Large intestine (tissue), 3 donors: Measurements from ENCODE around the gene EPHA10. TPM values are rescaled to one million over a fixed set of nuclear protein-coding genes. Genes with fewer than 3 reads are reported as not detected.

Experiments
- DNase-seq, 2 donors: peaks; one replicate each; pipeline versions ENCODE4 v3.0.0 to v3.0.0-alpha.2; 2013
- H3K27ac ChIP-seq: one replicate; pipeline ENCODE4 v1.5.1; 2013; ENCODE audit warnings: low read length
- H3K27me3 ChIP-seq: 2 replicates; pipeline ENCODE4 v1.6.1; 2013; ENCODE audit warnings: low read length; ENCODE audit not compliant: control insufficient read depth, insufficient read depth
- H3K36me3 ChIP-seq: 2 replicates; pipeline ENCODE4 v1.6.1; 2013; ENCODE audit warnings: low read length; ENCODE audit not compliant: control insufficient read depth, insufficient read depth
- H3K4me1 ChIP-seq: one replicate; pipeline ENCODE4 v1.6.1; 2013; ENCODE audit warnings: low read length; ENCODE audit not compliant: control insufficient read depth, insufficient read depth
- H3K4me3 ChIP-seq: one replicate; pipeline ENCODE4 v1.5.1; 2013; ENCODE audit warnings: low read length
- H3K9me3 ChIP-seq: one replicate; pipeline ENCODE4 v1.6.1; 2013; ENCODE audit warnings: mild to moderate bottlenecking, low read depth, low read length, moderate library complexity; ENCODE audit not compliant: control insufficient read depth
- WGBS: methylation state at CpG from one replicate; pipeline ENCODE4 v1.1.5; 2013; ENCODE audit warnings: low lambda C conversion rate; ENCODE audit not compliant: insufficient coverage; 5-methylcytosine and 5-hydroxymethylcytosine counted together
- polyA plus RNA-seq: library from polyadenylated mRNA; unstranded; fragments of 120-200 nt; gene quantifications from one replicate; pipeline ENCODE4 v1.2.1, GENCODE V29; 2013

The EPHA10 gene
- polyA plus RNA-seq, 1 donor = 1.2 TPM

- no peak for DNase-seq
- no CpG with 5 or more reads among the region's 4 CpGs for WGBS
- H3K4me1 ChIP-seq = no peaks in the 10 kb centered on the region
- no peak overlapping the region for H3K27ac ChIP-seq
- no peaks in the 10 kb centered on the region for H3K9me3 ChIP-seq
- peaks cover 9% of the 10 kb centered on the region for H3K36me3 ChIP-seq
- H3K4me3 ChIP-seq = no peak overlapping the region
- H3K27me3 ChIP-seq = no peaks in the 10 kb centered on the region
Measured at GRCh38 chr1:37714689-37715088, 50.2 kb downstream of the EPHA10 start.

- H3K27me3 ChIP-seq = no peaks in the 10 kb centered on the region
- DNase-seq = no peak
- no CpG with 5 or more reads among the region's 8 CpGs for WGBS
- no peak overlapping the region for H3K27ac ChIP-seq
- H3K9me3 ChIP-seq = no peaks in the 10 kb centered on the region
- H3K36me3 ChIP-seq = peaks cover 12% of the 10 kb centered on the region
- H3K4me1 ChIP-seq = no peaks in the 10 kb centered on the region
- no peak overlapping the region for H3K4me3 ChIP-seq
Measured at GRCh38 chr1:37714226-37714625, 50.7 kb downstream of the EPHA10 start.

- Histone ChIP-seq H3K27me3 (no peaks in the 10 kb centered on the region), H3K4me1 (no peaks in the 10 kb centered on the region), H3K4me3 (no peak overlapping the region), H3K36me3 (peaks cover 30% of the 10 kb centered on the region), H3K9me3 (no peaks in the 10 kb centered on the region), H3K27ac (no peak overlapping the region)
- no peak for DNase-seq
- WGBS = no CpG with 5 or more reads among the region's 4 CpGs
Measured at GRCh38 chr1:37708471-37708870, 56.4 kb downstream of the EPHA10 start.

- H3K27ac ChIP-seq = peak overlapping the region; percentile 38
- no peaks in the 10 kb centered on the region for H3K27me3 ChIP-seq
- no peaks in the 10 kb centered on the region for H3K9me3 ChIP-seq
- no CpG with 5 or more reads among the region's 8 CpGs for WGBS
- no peak for DNase-seq
- H3K36me3 ChIP-seq = peaks cover 39% of the 10 kb centered on the region
- no peaks in the 10 kb centered on the region for H3K4me1 ChIP-seq
- no peak overlapping the region for H3K4me3 ChIP-seq
Measured at GRCh38 chr1:37705399-37705798, 59.5 kb downstream of the EPHA10 start.

GRCh38 chr1:37704966-37705365 lies 60.0 kb downstream of the EPHA10 start:
- Histone ChIP-seq H3K27me3 (no peaks in the 10 kb centered on the region), H3K36me3 (peaks cover 39% of the 10 kb centered on the region), H3K27ac (no peak overlapping the region), H3K4me1 (no peaks in the 10 kb centered on the region), H3K9me3 (no peaks in the 10 kb centered on the region), H3K4me3 (no peak overlapping the region)
- 100% methylated on average over 1 of the region's 3 CpGs for WGBS
- no peak for DNase-seq

- H3K4me3 ChIP-seq = no peak overlapping the region
- H3K36me3 ChIP-seq = peaks cover 28% of the 10 kb centered on the region
- DNase-seq = no peak
- H3K9me3 ChIP-seq = no peaks in the 10 kb centered on the region
- H3K27ac ChIP-seq = no peak overlapping the region
- no peaks in the 10 kb centered on the region for H3K27me3 ChIP-seq
- no CpG with 5 or more reads among the region's 14 CpGs for WGBS
- H3K4me1 ChIP-seq = no peaks in the 10 kb centered on the region
Measured at GRCh38 chr1:37703061-37703460, 61.9 kb downstream of the EPHA10 start.

- Histone ChIP-seq H3K27me3 (no peaks in the 10 kb centered on the region), H3K9me3 (no peaks in the 10 kb centered on the region), H3K36me3 (peaks cover 21% of the 10 kb centered on the region), H3K4me3 (no peak overlapping the region), H3K27ac (no peak overlapping the region), H3K4me1 (peaks cover 10% of the 10 kb centered on the region)
- WGBS = 83% methylated on average over 1 of the region's 2 CpGs
- DNase-seq = no peak
Measured at GRCh38 chr1:37701051-37701450, 63.9 kb downstream of the EPHA10 start.

- Histone ChIP-seq H3K27me3 (no peaks in the 10 kb centered on the region), H3K27ac (no peak overlapping the region), H3K4me1 (peaks cover 10% of the 10 kb centered on the region), H3K4me3 (no peak overlapping the region), H3K9me3 (no peaks in the 10 kb centered on the region), H3K36me3 (peaks cover 18% of the 10 kb centered on the region)
- 100% methylated on average over 5 of the region's 7 CpGs for WGBS
- no peak for DNase-seq
Measured at GRCh38 chr1:37699147-37699546, 65.8 kb downstream of the EPHA10 start.

GRCh38 chr1:37697737-37698136 lies 67.2 kb downstream of the EPHA10 start:
- Histone ChIP-seq H3K27ac (peak overlapping the region; percentile 34), H3K27me3 (no peaks in the 10 kb centered on the region), H3K4me3 (no peak overlapping the region), H3K9me3 (no peaks in the 10 kb centered on the region), H3K4me1 (peaks cover 10% of the 10 kb centered on the region), H3K36me3 (peaks cover 15% of the 10 kb centered on the region)
- WGBS = 80% methylated on average over 1 of the region's 2 CpGs
- DNase-seq = no peak

- Histone ChIP-seq H3K27ac (peak overlapping the region; percentile 34), H3K4me1 (peaks cover 10% of the 10 kb centered on the region), H3K9me3 (no peaks in the 10 kb centered on the region), H3K27me3 (no peaks in the 10 kb centered on the region), H3K4me3 (no peak overlapping the region), H3K36me3 (peaks cover 11% of the 10 kb centered on the region)
- peak; percentile 68 to 87 for DNase-seq
- 43% methylated on average over 1 of the region's 2 CpGs for WGBS
Measured at GRCh38 chr1:37697090-37697489, 67.8 kb downstream of the EPHA10 start.

- Histone ChIP-seq H3K4me3 (peak overlapping the region; percentile 96), H3K27me3 (no peaks in the 10 kb centered on the region), H3K36me3 (no peaks in the 10 kb centered on the region), H3K27ac (no peak overlapping the region), H3K4me1 (peaks cover 21% of the 10 kb centered on the region), H3K9me3 (peaks cover 5% of the 10 kb centered on the region)
- no peak for DNase-seq
- no CpG with 5 or more reads among the region's 16 CpGs for WGBS
Measured at GRCh38 chr1:37692834-37693175, 72.1 kb downstream of the EPHA10 start.
